HepG2 (cell line): ENCODE measurements around the gene TTC16. TPM values are rescaled to one million over a fixed set of nuclear protein-coding genes. Genes with fewer than 3 reads are reported as not detected.

ENCODE experiments used
- CEBPG ChIP-seq: IDR thresholded peaks from 2 replicates; pipeline ENCODE4 v1.6.1; 2016
- CENPX ChIP-seq: sonication (generic); formaldehyde crosslinking; IDR thresholded peaks from 2 replicates; pipeline ENCODE4 v1.9.0; 2021; ENCODE audit warnings: mild to moderate bottlenecking, missing genetic modification reagents, moderate library complexity
- ETV6 ChIP-seq: sonication (generic); formaldehyde crosslinking; conservative IDR thresholded peaks from 2 replicates; pipeline ENCODE4 v1.4.0; 2020; ENCODE audit warnings: missing genetic modification reagents
- FOXC1 ChIP-seq: sonication (generic); formaldehyde crosslinking; IDR thresholded peaks from 2 replicates; pipeline ENCODE4 v1.8.0; 2022; ENCODE audit warnings: mild to moderate bottlenecking, missing genetic modification reagents, borderline replicate concordance
- KLF9 ChIP-seq: IDR thresholded peaks from 2 replicates; pipeline ENCODE4 v1.6.1; 2016; ENCODE audit warnings: low read depth
- LCORL ChIP-seq, 2 experiments: fragments of 450-650 bp in 1 of 2; sonication (generic) in 1 of 2; formaldehyde crosslinking in 1 of 2; IDR thresholded peaks; 2 replicates each; pipeline versions ENCODE4 v1.5.0 to v1.6.1; 2017 to 2020; ENCODE audit warnings: antibody characterized with exemption in 1 of 2, missing genetic modification reagents in 1 of 2
- MLXIP ChIP-seq: sonication (generic); formaldehyde crosslinking; IDR thresholded peaks from 2 replicates; pipeline ENCODE4 v1.9.0; 2021; ENCODE audit warnings: missing genetic modification reagents, borderline replicate concordance
- MTERF4 ChIP-seq: sonication (generic); formaldehyde crosslinking; IDR thresholded peaks from 2 replicates; pipeline ENCODE4 v1.8.0; 2023; ENCODE audit warnings: mild to moderate bottlenecking, missing genetic modification reagents
- MYC ChIP-seq: sonication (generic); formaldehyde crosslinking; IDR thresholded peaks from 2 replicates; pipeline ENCODE4 v1.9.0; 2021; ENCODE audit warnings: missing genetic modification reagents, borderline replicate concordance
- PRMT3 ChIP-seq: sonication (generic); formaldehyde crosslinking; IDR thresholded peaks from 2 replicates; pipeline ENCODE4 v1.8.1; 2022; ENCODE audit warnings: low read depth, mild to moderate bottlenecking, moderate library complexity, missing genetic modification reagents, borderline replicate concordance
- STAG1 ChIP-seq: sonication (generic); formaldehyde crosslinking; IDR thresholded peaks from 2 replicates; pipeline ENCODE4 v1.4.0; 2020; ENCODE audit warnings: missing genetic modification reagents
- STAT5B ChIP-seq: sonication (generic); formaldehyde crosslinking; IDR thresholded peaks from 2 replicates; pipeline ENCODE4 v1.4.0; 2020; ENCODE audit warnings: missing genetic modification reagents
- ZNF580 ChIP-seq: IDR thresholded peaks from 2 replicates; pipeline ENCODE4 v1.6.1; 2016; ENCODE audit warnings: low read depth, borderline replicate concordance
- ZNF609 ChIP-seq: sonication (generic); formaldehyde crosslinking; IDR thresholded peaks from 2 replicates; pipeline ENCODE4 v1.4.0; 2020; ENCODE audit warnings: mild to moderate bottlenecking, missing genetic modification reagents, borderline replicate concordance
- ZNF770 ChIP-seq: sonication (generic); formaldehyde crosslinking; IDR thresholded peaks from 2 replicates; pipeline ENCODE4 v1.5.0; 2020; ENCODE audit warnings: mild to moderate bottlenecking, missing genetic modification reagents
- polyA plus RNA-seq, 8 experiments: library from polyadenylated mRNA; depleted of rRNA in 3 of 8; stranded (reverse) in 7 of 8; unstranded in 1 of 8; fragments of >200 nt; fragmentation: Illumina TruSeq in 4 of 8; extraction: Trizol in 4 of 8; gene quantifications; 2 replicates each; pipeline versions ENCODE4 v1.2.1 to v1.2.3, GENCODE V29; 2011 to 2016; ENCODE audit warnings: low read depth in 4 of 8, missing spikeins in 1 of 8, mixed read lengths in 1 of 8; ENCODE audit not compliant: insufficient read depth in 1 of 8
- total RNA-seq, 5 experiments: library from RNA; depleted of rRNA; stranded (reverse); fragments of >200 nt; fragmentation: Illumina TruSeq; extraction: Trizol; gene quantifications; 2 replicates each; pipeline ENCODE4 v1.2.3, GENCODE V29; 2016; ENCODE audit warnings: low read depth in 1 of 5

TTC16 gene
- total and polyA plus RNA-seq, 2 of the 13 experiments (the other 11 are each of a cell fraction or from before 2014, with no cell fraction given), result not detected

- TF ChIP-seq CENPX (CRISPR knock-in tag), result no peak
- TF ChIP-seq CEBPG (CRISPR knock-in tag), result no peak
- no peak for TF ChIP-seq MTERF4
- no peak for TF ChIP-seq ZNF770 (CRISPR knock-in tag)
- no peak for TF ChIP-seq ETV6 (CRISPR knock-in tag)
- 0 out of 2 replicates have a peak, but pooled peaks have one; percentile 14 for TF ChIP-seq FOXC1 (CRISPR knock-in tag)
- TF ChIP-seq MYC (CRISPR knock-in tag), result 0 out of 2 replicates have a peak, but pooled peaks have one; percentile 4
- no peak for TF ChIP-seq ZNF609 (CRISPR knock-in tag)
- peak; percentile 93; the same call in 1 of the 2 replicates for TF ChIP-seq STAG1 (CRISPR knock-in tag)
- no peak for TF ChIP-seq KLF9
- no peak for TF ChIP-seq MLXIP
- TF ChIP-seq ZNF580 (CRISPR knock-in tag), result no peak; the same call in 1 of the 2 replicates
- TF ChIP-seq STAT5B (CRISPR knock-in tag), result no peak
- no peak for TF ChIP-seq LCORL (IDR thresholded peaks at IDR 0.05)
- TF ChIP-seq LCORL (CRISPR knock-in tag; IDR thresholded peaks at IDR 0.05), result no peak
- no peak for TF ChIP-seq PRMT3 (CRISPR knock-in tag)
Measured at GRCh38 chr9:127734247-127734746, 18.4 kb downstream of the TTC16 start (continued).
